Panc1 (cell line): ENCODE data around the gene SETD2. TPM values are rescaled to one million over a fixed set of nuclear protein-coding genes. Genes with fewer than 3 reads are reported as not detected.
A peak's percentile ranks its signal among the peaks of the same experiment; 100 is the strongest.

Source experiments
- ATAC-seq: fragments of 200-7000 bp; cut with Tn5 transposase; 2 replicates; pipeline ENCODE4 v1.9.1; 2020; ENCODE audit warnings: mild to moderate bottlenecking, moderate library complexity
- BruUV-seq: library from RNA; stranded (reverse); fragments of 400-500 nt; replicated peaks from 2 replicates; lab custom pipeline; 2021; lab: Mats Ljungman, UMichigan
- CTCF ChIA-PET: fragments of 300-600 bp; sonication (Branson Sonifier 250); formaldehyde crosslinking; loops from one replicate; lab custom pipeline; 2022; ENCODE audit warnings: antibody characterized with exemption; lab: Charles Lee
- POLR2A ChIA-PET: fragments of 300-600 bp; sonication (Branson Sonifier 250); formaldehyde crosslinking; loops from one replicate; lab custom pipeline; 2022; ENCODE audit warnings: antibody characterized with exemption; lab: Charles Lee
- DNase-seq: peaks from one replicate; pipeline ENCODE4 v3.0.0-alpha.2; 2010; ENCODE audit warnings: low read depth, low spot score
- H3K27ac ChIP-seq: 2 replicates; pipeline ENCODE4 v1.5.1; 2011; ENCODE audit warnings: mild to moderate bottlenecking, low read length, inconsistent platforms
- H3K27me3 ChIP-seq: fragments of 200-500 bp; sonication (Bioruptor generic); 2 replicates; pipeline ENCODE4 v1.6.0; 2014; ENCODE audit warnings: low read length, inconsistent platforms; ENCODE audit not compliant: control insufficient read depth, insufficient read depth
- H3K36me3 ChIP-seq: fragments of 200-500 bp; sonication (Bioruptor generic); 2 replicates; pipeline ENCODE4 v1.5.1; 2014; ENCODE audit warnings: inconsistent platforms, mild to moderate bottlenecking, low read length, moderate library complexity; ENCODE audit not compliant: control insufficient read depth, insufficient read depth
- H3K4me1 ChIP-seq: 2 replicates; pipeline ENCODE4 v1.5.1; 2011; ENCODE audit warnings: inconsistent platforms, mild to moderate bottlenecking, low read length, moderate library complexity; ENCODE audit not compliant: control insufficient read depth, insufficient read depth
- H3K4me3 ChIP-seq, 2 experiments: 2 replicates each; pipeline ENCODE4 v1.5.1; 2011 to 2012; ENCODE audit warnings: low read depth in 2 of 2, low read length in 2 of 2, mild to moderate bottlenecking in 2 of 2, inconsistent platforms in 1 of 2, moderate library complexity in 1 of 2
- H3K9me3 ChIP-seq: fragments of 200-500 bp; sonication (Bioruptor generic); 2 replicates; pipeline ENCODE4 v1.5.1; 2014; ENCODE audit warnings: low read depth, mild to moderate bottlenecking, inconsistent platforms, low read length, moderate library complexity; ENCODE audit not compliant: control insufficient read depth, insufficient read depth
- POLR2AphosphoS5 ChIP-seq: IDR thresholded peaks from 2 replicates; pipeline ENCODE4 v1.6.1; 2012; ENCODE audit warnings: mild to moderate bottlenecking, low read depth, low read length, moderate library complexity
- SIN3A ChIP-seq: IDR thresholded peaks from 2 replicates; pipeline ENCODE4 v1.6.1; 2012; ENCODE audit warnings: low read depth, mild to moderate bottlenecking, low read length, moderate library complexity, borderline replicate concordance; ENCODE audit not compliant: insufficient read depth
- TCF7L2 ChIP-seq: IDR thresholded peaks from 2 replicates; pipeline ENCODE4 v1.6.1; 2011; ENCODE audit warnings: mild to moderate bottlenecking, low read depth, low read length, inconsistent platforms
- in situ Hi-C: cut with HindIII; loops from 2 replicates; pipeline ENCODE4 v1.10.0; 2016; ENCODE audit warnings: low sequenced_read_pairs, low pct_unique_long_range_greater_than_20kb
- intact Hi-C: fragments of 100-400 bp; cut with micrococcal nuclease; formaldehyde crosslinking; loops from one replicate; pipeline ENCODE4 v1.10.0; 2022; ENCODE audit not compliant: unreplicated experiment
- total RNA-seq: library from RNA; stranded (reverse); gene quantifications from one replicate; pipeline ENCODE4 v1.2.1, GENCODE V29; 2021; ENCODE audit not compliant: unreplicated experiment
- TF ChIP-seq, protein P1 (sequence below): fragments of 450-650 bp; IDR thresholded peaks from 2 replicates; pipeline ENCODE4 v1.5.1; 2017; ENCODE audit warnings: mild to moderate bottlenecking
- TF ChIP-seq, protein P2 (sequence below), 2 experiments: IDR thresholded peaks; 2 replicates each; pipeline ENCODE4 v1.6.1; 2011 to 2012; ENCODE audit warnings: low read depth in 2 of 2, control low read depth in 1 of 2, low read length in 1 of 2, mild to moderate bottlenecking in 1 of 2, moderate library complexity in 1 of 2; ENCODE audit not compliant: insufficient read depth in 1 of 2

SETD2 gene
- total RNA-seq, 1 experiment from 2014 or later: 32.6 TPM

DNA sequence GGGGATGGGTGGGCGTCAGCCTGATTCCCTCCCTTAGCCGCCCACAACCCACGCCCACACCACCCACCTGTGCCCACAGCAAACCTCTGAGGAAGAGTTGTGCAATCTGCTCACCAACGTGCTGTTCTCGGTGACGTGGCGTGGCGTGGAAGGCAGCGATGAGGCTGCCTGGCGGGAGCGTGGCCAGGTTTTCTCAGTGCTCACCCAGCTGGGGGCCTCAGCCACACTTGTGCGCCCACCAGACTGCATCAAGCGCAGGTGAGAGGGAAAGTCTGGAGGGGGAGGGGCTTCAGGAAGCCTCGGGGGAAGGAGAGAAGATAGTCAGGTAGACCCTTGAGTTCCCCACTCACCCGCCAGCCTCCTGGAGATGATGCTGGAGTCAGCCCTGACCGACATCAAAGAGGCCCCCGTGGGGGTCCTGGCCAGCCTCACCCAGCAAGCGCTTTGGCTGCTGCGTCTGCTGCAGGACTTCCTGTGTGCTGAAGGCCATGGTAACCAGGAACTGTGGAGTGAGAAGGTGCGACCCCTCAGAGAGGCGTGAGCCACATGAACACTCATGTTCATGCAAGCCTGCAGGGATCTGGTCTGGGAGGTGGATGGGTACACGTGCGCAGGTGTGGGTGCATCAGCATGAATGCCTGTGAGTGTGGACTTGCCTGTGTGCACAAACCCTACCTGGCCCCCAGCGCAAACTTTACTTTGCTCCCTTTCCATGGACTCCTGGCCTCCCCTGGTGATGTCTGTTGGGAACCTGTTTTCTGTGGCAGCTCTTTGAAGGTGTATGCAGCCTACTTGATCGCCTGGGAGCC is 162.8 kb downstream of the SETD2 start:
- intact Hi-C loops: no loop called here
- H3K4me1 ChIP-seq: no peaks in the 10 kb centered on the region

DNA sequence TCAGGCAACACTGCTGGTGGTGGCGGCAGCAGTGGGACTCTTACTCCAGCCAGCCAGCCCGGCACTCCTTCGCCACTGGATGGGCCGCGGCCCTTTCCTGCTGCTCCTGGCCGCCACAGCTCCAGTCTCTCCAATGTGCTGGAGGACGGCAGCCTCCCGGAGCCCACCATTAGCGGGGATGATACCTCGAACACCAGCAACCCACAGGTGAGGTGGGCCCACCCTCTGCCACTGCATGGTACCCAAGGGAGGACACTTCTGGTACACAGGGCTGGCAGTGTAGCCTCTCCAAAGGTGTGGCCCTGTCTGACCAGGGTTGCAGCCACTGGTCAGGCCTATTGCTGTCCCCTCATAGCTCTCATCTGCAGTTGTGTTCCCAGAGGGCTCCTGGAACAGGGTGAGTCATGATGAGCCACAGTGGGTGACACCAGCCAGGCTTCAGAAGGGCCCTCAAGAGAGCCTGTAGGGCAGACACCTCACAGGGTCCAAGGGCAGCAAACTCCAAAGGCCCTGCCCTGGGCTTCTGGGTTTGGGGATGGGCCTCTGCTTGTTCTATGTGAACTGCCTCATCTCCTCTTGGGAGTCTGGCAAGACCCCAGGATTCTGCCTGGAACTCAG is 163.6 kb downstream of the SETD2 start:
- Histone ChIP-seq H3K27me3 (no peaks in the 10 kb centered on the region), H3K4me3 (no peak overlapping the region), H3K27ac (no peak overlapping the region), H3K36me3 (no peaks in the 10 kb centered on the region), H3K9me3 (no peaks in the 10 kb centered on the region), H3K4me1 (no peaks in the 10 kb centered on the region)
- BruUV-seq: no TSS peak
- ChIA-PET POLR2A (no interaction called here), CTCF (no interaction called here)
- in situ Hi-C loops: no loop called here
- intact Hi-C loops: no loop called here
- TF ChIP-seq, protein P1, sequence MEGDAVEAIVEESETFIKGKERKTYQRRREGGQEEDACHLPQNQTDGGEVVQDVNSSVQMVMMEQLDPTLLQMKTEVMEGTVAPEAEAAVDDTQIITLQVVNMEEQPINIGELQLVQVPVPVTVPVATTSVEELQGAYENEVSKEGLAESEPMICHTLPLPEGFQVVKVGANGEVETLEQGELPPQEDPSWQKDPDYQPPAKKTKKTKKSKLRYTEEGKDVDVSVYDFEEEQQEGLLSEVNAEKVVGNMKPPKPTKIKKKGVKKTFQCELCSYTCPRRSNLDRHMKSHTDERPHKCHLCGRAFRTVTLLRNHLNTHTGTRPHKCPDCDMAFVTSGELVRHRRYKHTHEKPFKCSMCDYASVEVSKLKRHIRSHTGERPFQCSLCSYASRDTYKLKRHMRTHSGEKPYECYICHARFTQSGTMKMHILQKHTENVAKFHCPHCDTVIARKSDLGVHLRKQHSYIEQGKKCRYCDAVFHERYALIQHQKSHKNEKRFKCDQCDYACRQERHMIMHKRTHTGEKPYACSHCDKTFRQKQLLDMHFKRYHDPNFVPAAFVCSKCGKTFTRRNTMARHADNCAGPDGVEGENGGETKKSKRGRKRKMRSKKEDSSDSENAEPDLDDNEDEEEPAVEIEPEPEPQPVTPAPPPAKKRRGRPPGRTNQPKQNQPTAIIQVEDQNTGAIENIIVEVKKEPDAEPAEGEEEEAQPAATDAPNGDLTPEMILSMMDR: no peak
- no peak for TF ChIP-seq TCF7L2
- no peak for TF ChIP-seq POLR2AphosphoS5
- no peak for TF ChIP-seq SIN3A
- TF ChIP-seq, protein P2, sequence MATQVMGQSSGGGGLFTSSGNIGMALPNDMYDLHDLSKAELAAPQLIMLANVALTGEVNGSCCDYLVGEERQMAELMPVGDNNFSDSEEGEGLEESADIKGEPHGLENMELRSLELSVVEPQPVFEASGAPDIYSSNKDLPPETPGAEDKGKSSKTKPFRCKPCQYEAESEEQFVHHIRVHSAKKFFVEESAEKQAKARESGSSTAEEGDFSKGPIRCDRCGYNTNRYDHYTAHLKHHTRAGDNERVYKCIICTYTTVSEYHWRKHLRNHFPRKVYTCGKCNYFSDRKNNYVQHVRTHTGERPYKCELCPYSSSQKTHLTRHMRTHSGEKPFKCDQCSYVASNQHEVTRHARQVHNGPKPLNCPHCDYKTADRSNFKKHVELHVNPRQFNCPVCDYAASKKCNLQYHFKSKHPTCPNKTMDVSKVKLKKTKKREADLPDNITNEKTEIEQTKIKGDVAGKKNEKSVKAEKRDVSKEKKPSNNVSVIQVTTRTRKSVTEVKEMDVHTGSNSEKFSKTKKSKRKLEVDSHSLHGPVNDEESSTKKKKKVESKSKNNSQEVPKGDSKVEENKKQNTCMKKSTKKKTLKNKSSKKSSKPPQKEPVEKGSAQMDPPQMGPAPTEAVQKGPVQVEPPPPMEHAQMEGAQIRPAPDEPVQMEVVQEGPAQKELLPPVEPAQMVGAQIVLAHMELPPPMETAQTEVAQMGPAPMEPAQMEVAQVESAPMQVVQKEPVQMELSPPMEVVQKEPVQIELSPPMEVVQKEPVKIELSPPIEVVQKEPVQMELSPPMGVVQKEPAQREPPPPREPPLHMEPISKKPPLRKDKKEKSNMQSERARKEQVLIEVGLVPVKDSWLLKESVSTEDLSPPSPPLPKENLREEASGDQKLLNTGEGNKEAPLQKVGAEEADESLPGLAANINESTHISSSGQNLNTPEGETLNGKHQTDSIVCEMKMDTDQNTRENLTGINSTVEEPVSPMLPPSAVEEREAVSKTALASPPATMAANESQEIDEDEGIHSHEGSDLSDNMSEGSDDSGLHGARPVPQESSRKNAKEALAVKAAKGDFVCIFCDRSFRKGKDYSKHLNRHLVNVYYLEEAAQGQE (IDR thresholded peaks at IDR 0.05; ENCODE audit: insufficient read depth in 1 of 2, low read depth in 2 of 2, low read length in 1 of 2): no peak
- DNase-seq (no peak), ATAC-seq (peak; percentile 32; the same call in 1 of the 2 replicates)

More for the DNA sequence above, 162.8 kb downstream of the SETD2 start:
- H3K9me3 ChIP-seq: no peaks in the 10 kb centered on the region
- ChIA-PET CTCF (no interaction called here), POLR2A (no interaction called here)
- 0 out of 2 replicates have a peak, but pooled peaks cover under 1% of the 10 kb centered on the region for H3K36me3 ChIP-seq
- TF ChIP-seq POLR2AphosphoS5 (no peak), TCF7L2 (no peak)
- TF ChIP-seq, protein P2 (IDR thresholded peaks at IDR 0.05; ENCODE audit: insufficient read depth in 1 of 2, low read depth in 2 of 2, low read length in 1 of 2): no peak
- no peak overlapping the region for H3K27ac ChIP-seq
- H3K4me3 ChIP-seq: no peak overlapping the region
- DNase-seq (no peak), ATAC-seq (no peak)
- in situ Hi-C loops: no loop called here
- no peaks in the 10 kb centered on the region for H3K27me3 ChIP-seq
- no TSS peak for BruUV-seq
